ENCODE measurements around the gene KXD1.

DNA sequence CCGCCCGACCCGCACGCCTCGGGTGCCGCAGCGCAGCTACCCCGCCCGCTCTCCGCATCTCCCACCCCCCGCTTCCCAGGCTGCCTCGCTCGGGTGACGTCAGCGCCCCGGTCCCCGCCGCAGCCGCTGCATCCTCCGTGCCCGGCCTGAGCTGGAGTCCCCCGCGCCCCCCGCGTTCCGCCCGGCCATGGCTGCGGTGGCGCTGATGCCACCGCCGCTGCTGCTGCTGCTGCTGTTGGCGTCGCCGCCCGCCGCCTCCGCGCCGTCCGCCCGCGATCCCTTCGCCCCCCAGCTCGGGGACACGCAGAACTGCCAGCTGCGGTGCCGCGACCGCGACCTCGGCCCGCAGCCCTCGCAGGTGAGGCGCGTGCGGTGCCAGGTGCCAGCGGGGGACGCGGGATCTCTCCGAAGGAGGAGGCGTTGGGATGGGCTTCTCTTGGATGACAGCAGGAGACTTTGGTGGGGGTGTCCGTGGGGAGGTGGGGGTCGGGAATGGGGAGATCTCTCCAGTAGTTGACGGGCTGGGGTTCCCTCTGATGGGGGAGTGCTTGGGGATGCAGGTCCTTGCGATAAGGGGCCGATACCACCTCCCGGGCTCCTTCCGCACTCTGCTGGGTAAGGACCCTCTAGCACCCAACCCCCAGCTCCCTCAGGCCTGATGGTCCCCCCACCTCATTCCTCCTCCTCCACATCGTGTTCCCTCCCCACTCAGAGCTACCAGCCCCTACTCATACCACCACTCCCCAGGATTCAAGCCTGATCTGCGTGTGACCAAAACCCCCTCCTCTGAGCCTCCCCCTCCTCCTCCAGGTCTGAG is 55.3 kb downstream of the KXD1 start, which contains the start of gene TMEM59L:
- TF ChIP-seq EZH2phosphoT487 (IDR thresholded peaks at IDR 0.05; ENCODE audit: insufficient read depth, low read depth): peak; percentile 7; the same call in 1 of the 2 replicates
- TF ChIP-seq EZH2 (IDR thresholded peaks at IDR 0.05; ENCODE audit: insufficient read depth, poor library complexity, severe bottlenecking): no peak
